HG03045 (cell line): ENCODE data around the gene PLAAT3.
"Not testable (repeated sequence)": the region's sequence is repeated elsewhere in the genome, so short reads cannot be mapped to it uniquely, and the experiment has no call there.

ENCODE experiments used
- ATAC-seq: cut with Tn5 transposase; IDR thresholded peaks from one replicate; pipeline ENCODE4 v1.9.1; 2021; ENCODE audit warnings: mild to moderate bottlenecking, moderate library complexity; ENCODE audit not compliant: unreplicated experiment

PLAAT3 gene

DNA sequence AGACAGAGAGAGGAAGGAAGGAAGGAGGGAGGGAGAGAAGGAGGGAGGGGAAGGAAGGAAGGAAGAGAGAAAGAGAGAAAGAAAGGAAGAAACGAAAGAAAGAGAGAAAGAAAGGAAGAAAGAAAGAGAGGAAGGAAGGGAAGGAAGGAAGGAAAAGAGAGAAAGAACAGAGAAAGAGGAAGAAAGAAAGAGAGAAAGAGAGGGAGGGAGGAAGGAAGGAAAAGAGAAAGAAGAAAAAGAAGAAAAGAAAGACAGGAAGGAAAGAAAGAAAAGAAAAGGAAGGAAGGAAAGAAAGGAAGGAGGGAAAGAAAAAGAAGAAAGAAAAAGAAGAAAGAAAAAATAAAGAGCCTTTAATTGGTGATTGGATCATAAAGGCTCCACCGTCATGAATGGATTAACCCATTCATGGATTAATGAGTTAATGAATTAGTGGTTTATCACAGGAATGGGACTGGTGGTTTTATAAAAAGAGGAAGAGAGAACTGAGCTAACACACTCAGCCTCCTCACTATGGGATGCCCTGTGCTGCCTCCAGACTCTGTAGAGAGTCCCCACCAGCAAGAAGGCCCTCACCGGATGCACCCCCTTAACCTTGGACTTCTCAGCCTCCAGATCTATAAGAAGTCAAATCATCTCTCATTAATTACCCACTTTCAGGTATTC lies 42.1 kb downstream of the PLAAT3 start:
- no peak for ATAC-seq

GRCh38 chr11:63569570-63569969 lies 44.7 kb downstream of the PLAAT3 start:
- ATAC-seq, result no peak

- ATAC-seq, result peak; percentile 71
Measured at GRCh38 chr11:63567044-63567840, 47.0 kb downstream of the PLAAT3 start.

DNA sequence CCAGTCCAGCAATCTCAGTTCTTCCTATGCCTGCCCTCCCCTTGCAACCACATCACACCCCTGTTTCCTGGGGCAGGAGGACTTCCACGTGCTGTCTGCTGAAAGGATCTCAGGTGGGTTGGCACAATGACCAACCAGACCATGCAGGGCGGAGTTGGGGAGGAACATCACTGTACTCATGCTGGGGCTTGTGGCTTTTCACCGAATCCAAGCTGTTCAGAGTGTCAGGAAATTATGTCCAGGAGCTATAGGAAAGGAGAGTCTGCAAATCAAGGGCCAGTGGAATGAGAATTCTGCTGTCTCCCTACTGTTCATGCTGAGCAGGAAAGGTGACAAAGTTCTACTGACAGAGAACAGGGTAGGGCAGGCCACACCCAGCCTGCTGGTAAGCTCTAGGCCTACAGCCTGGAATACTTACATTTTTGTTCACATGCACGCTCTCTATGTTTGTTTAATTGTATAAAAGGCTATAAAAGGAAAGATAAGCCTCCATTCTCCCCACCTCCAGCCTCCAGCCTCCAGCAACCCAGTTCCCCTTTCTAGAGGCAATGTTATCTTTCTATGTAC lies 49.4 kb downstream of the PLAAT3 start:
- ATAC-seq, result no peak

DNA sequence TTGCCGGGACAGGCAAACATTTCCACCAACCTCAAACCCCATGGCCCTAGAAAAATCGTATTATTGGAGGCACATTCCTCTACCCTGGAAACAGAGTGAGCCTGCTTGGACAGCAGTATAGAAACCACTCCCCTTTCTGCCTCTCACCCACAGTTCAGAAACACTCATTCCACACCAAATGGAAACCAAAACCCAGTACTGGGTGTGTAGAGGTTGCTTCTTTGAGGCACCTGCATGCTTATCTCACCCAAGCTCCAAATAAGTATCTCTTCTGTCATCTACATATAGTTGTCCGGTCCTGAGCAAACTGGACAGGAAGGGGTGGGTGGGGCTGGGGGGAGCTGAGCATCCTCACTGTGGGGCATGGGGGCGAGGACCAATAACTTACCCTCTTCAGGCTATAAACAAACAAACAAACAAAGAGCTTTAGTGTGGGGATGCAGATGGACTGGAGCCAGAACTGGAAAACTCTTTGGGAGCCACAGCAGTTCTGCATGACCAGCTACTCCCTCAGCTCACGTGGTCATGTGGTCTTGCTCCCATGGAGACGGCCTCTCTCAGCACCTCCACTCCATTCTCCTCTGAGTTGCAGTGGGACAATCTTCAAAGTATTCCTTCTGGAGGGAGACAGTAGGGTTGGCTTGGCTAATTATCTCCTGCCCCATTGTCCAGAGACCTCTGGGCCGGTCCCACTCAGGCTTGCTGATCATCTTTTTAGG lies 50.0 kb downstream of the PLAAT3 start:
- ATAC-seq, result peak; percentile 81

- ATAC-seq, result no peak
Measured at GRCh38 chr11:63563201-63564055, 50.8 kb downstream of the PLAAT3 start, which contains the start of gene PLAAT2. TSS of gene PLAAT2 (minus strand) at chr11:63563379. CDS start at chr11:63563324, 55 bp downstream.

GRCh38 chr11:63560506-63561180 lies 53.6 kb downstream of the PLAAT3 start:
- ATAC-seq, result no peak

GRCh38 chr11:63558459-63559157 lies 55.6 kb downstream of the PLAAT3 start:
- ATAC-seq, result no peak

- no peak for ATAC-seq
Measured at GRCh38 chr11:63557570-63557969, 56.7 kb downstream of the PLAAT3 start.

GRCh38 chr11:63556404-63557013 lies 57.7 kb downstream of the PLAAT3 start:
- ATAC-seq, result no peak

- ATAC-seq, result no peak
Measured at GRCh38 chr11:63554877-63555223, 59.4 kb downstream of the PLAAT3 start.

GRCh38 chr11:63553759-63554158 lies 60.5 kb downstream of the PLAAT3 start:
- ATAC-seq, result no peak

GRCh38 chr11:63552921-63553320 lies 61.3 kb downstream of the PLAAT3 start:
- no peak for ATAC-seq

- ATAC-seq, result no peak
Measured at GRCh38 chr11:63551889-63552266, 62.4 kb downstream of the PLAAT3 start.

DNA sequence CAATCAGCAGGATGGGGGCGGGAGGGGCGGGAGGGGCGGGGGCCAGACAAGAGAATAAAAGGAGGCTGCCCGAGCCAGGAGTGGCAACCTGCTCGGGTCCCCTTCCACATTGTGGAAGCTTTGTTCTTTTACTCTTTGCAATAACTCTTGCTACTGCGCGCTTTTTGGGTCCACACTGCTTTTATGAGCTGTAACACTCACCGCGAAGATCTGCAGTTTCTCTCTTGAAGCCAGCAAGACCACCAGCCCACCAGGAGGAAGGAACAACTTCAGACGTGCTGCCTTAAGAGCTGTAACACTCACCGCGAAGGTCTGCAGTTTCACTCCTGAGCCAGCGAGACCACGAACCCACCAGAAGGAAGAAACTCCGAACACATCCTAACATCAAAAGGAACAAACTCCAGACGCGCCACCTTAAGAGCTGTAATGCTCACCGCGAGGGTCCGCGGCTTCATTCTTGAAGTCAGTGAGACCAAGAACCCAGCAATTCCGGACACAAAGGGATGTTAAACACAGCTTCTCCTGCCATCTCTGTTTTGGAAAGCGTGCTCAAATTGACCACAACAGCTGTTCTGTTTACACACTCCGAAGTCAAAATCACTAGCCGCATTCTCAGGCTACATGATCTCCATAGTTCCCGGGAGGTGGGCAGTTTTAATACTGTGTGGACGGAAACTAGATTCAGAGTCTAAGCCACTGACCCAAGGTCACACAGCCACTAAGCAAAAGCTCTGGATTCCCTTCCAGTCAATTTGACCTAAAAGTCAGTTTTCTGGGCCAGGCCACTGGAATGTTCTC lies 62.9 kb downstream of the PLAAT3 start:
- no peak for ATAC-seq

- not testable (repeated sequence) for ATAC-seq
Measured at GRCh38 chr11:63550156-63550700, 64.0 kb downstream of the PLAAT3 start.

DNA sequence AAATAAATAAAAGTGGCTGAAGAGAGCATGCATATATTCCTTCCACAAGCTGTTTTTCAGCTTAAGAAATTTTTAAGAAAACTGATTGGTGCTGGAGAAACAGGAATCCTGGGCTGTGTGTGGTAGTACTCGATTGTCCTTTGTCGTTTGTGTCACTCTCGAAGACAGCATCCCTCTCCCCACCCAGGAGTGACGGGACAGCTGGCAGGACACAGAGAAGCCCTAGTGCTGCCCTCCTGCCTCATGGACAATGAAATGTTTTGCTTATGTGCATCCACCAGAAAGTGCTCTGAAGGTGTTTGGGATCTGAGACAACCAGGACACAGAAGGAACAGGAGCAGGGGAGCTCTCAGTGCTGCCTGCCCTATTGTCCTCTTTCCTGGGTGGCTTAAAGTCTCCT lies 64.8 kb downstream of the PLAAT3 start:
- no peak for ATAC-seq

GRCh38 chr11:63548178-63548577 lies 66.1 kb downstream of the PLAAT3 start:
- ATAC-seq, result no peak
